Esophagus muscularis mucosa (tissue), 4 donors: Measurements from ENCODE around the gene C16orf74. TPM values are rescaled to one million over a fixed set of nuclear protein-coding genes. Genes with fewer than 3 reads are reported as not detected.

Experiments
- DNase-seq: peaks from one replicate; pipeline ENCODE4 v3.0.0-alpha.2; 2017; ENCODE audit errors: extremely low spot score
- H3K27ac ChIP-seq, 4 donors: fragments of 200-600 bp; sonication (generic); replicated peaks in 1 of 4; 1 replicate in 3 of 4; 2 replicates in 1 of 4; pipeline ENCODE4 v1.5.1; 2016 to 2019; ENCODE audit warnings: mild to moderate bottlenecking in 1 of 4
- H3K27me3 ChIP-seq, 4 donors: fragments of 200-600 bp; sonication (generic); one replicate each; pipeline versions ENCODE4 v1.5.1 to v1.6.0; 2016 to 2019
- H3K36me3 ChIP-seq, 4 donors: fragments of 200-600 bp; sonication (generic); one replicate each; pipeline ENCODE4 v1.5.1; 2016 to 2019
- H3K4me1 ChIP-seq, 4 donors: fragments of 200-600 bp; sonication (generic); one replicate each; pipeline ENCODE4 v1.5.1; 2016 to 2019
- H3K4me3 ChIP-seq, 4 donors: fragments of 200-600 bp; sonication (generic); 1 replicate in 2 of 4; 2 replicates in 2 of 4; pipeline ENCODE4 v1.5.1; 2016 to 2019; ENCODE audit warnings: mild to moderate bottlenecking in 4 of 4, moderate library complexity in 1 of 4
- H3K9me3 ChIP-seq, 4 donors: fragments of 200-600 bp; sonication (generic); 1 replicate in 3 of 4; 2 replicates in 1 of 4; pipeline ENCODE4 v1.5.1; 2016 to 2019
- CTCF ChIP-seq, 3 experiments: fragments of 200-600 bp in 2 of 3; fragments of 450-650 bp in 1 of 3; sonication (generic) in 2 of 3; IDR thresholded peaks; one replicate each; pipeline ENCODE4 v1.5.1; 2017 to 2019; ENCODE audit warnings: antibody characterized with exemption in 3 of 3, mild to moderate bottlenecking in 2 of 3, moderate library complexity in 1 of 3
- EP300 ChIP-seq: sonication (generic); formaldehyde crosslinking; IDR thresholded peaks from one replicate; pipeline ENCODE4 v1.6.1; 2017; ENCODE audit warnings: antibody characterized with exemption
- POLR2A ChIP-seq: fragments of 450-650 bp; IDR thresholded peaks from one replicate; pipeline ENCODE4 v1.6.1; 2017; ENCODE audit warnings: antibody characterized with exemption, moderate library complexity, mild to moderate bottlenecking, low read depth
- POLR2AphosphoS5 ChIP-seq, 2 donors: sonication (generic); formaldehyde crosslinking; IDR thresholded peaks; one replicate each; pipeline ENCODE4 v1.6.1; 2017; ENCODE audit warnings: antibody characterized with exemption in 2 of 2
- WGBS: methylation state at CpG from one replicate; pipeline ENCODE4 v1.1.5; 2018; 5-methylcytosine and 5-hydroxymethylcytosine counted together
- intact Hi-C: fragments of 100-400 bp; cut with DNase I; formaldehyde crosslinking; loops from one replicate; pipeline ENCODE4 v1.15.1; 2023
- total RNA-seq, 4 donors: library from RNA; depleted of rRNA; stranded (reverse); fragments of >200 nt; gene quantifications; one replicate each; pipeline versions ENCODE4 v1.1.0 to v1.2.1, GENCODE V29; 2016

Gene C16orf74
- total RNA-seq, 4 donors from 2014 or later, result 0.83 to 2.4 (median 0.83) TPM; not detected in 1

GRCh38 chr16:85746460-85747215 lies 4.3 kb downstream of the C16orf74 start:
- Histone ChIP-seq H3K27me3 (no peaks in the 10 kb centered on the region), H3K27ac (no peak overlapping the region), H3K9me3 (no peaks in the 10 kb centered on the region), H3K4me3 (no peak overlapping the region), H3K36me3 (no peaks in the 10 kb centered on the region), H3K4me1 (peaks cover 19 to 22% (median 21%) of the 10 kb centered on the region in 4 donors)
- DNase-seq, result no peak
- WGBS, result 86% methylated on average over 13 of the region's 13 CpGs
- intact Hi-C loops, result no loop called here
- TF ChIP-seq EP300 (no peak), POLR2AphosphoS5 (IDR thresholded peaks at IDR 0.05) (no peak), POLR2A (no peak), CTCF (IDR thresholded peaks at IDR 0.05) (no peak)

DNA sequence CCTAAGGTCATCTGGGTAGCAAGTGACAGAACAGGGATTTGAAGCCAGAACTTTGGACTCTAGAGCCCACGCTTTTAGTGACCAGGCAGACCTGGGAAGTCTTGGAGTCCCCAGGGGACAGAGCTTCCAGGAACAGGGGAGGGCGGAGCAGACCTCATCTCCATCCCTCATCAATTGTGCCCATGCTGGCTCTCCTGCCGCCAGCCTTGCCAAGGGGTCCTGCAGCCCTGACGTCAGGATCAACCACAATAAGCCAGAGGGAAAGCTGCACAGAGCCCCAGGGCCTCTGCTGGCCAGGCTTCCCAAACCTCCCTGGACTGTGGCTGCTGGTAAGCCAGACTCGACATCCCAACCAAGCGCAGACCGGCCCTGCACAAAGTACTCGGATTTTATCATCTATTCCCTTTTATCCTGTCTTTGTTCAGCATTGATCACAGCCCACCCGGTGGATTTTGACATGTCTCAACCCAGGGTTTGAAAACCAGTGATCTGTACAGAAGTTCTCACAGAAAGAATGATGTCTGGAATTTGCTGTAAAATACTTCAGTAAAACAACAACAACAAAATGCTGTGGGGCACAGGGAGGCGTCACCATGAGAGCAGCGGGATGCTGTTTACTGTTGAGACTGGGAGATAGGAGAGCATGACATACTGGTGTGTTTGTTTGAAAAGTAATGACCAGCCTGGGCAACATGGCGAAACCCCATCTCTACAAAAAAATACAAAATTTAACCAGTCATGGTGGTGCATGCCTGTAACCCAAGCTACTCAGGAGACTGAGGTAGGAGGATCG lies 11.8 kb downstream of the C16orf74 start:
- no peak for TF ChIP-seq POLR2AphosphoS5 (IDR thresholded peaks at IDR 0.05)
- no peak for TF ChIP-seq CTCF (IDR thresholded peaks at IDR 0.05)
- intact Hi-C loops, result no loop called here
- 85% methylated on average over 9 of the region's 13 CpGs for WGBS
- Histone ChIP-seq H3K36me3 (no peaks in the 10 kb centered on the region), H3K9me3 (no peaks in the 10 kb centered on the region), H3K4me3 (no peak overlapping the region), H3K4me1 (no peaks in the 10 kb centered on the region), H3K27me3 (no peaks in the 10 kb centered on the region), H3K27ac (no peak overlapping the region)
- no peak for DNase-seq

DNA sequence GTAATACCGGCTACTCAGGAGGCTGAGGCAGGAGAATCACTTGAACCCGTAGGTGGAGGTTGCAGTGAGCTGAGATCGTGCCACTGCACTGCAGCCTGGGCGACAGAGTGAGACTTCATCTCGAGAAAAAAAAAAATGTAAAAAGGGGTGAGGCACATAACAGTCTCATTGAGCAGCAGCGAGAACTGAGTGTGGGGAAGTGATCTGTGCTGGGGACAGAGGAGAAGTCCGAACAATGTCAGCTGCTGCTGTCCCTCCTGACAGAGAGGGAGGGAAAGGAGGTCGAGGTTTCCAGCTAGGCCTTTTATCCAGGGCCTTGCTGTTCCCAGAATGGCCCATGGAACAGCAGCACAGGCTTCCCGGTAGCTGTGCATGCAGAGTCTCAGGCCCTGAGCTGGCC lies 14.0 kb downstream of the C16orf74 start:
- no peak for DNase-seq
- TF ChIP-seq EP300 (no peak), POLR2A (no peak), CTCF (IDR thresholded peaks at IDR 0.05) (no peak), POLR2AphosphoS5 (IDR thresholded peaks at IDR 0.05) (no peak)
- no peak overlapping the region for H3K4me3 ChIP-seq
- no peaks in the 10 kb centered on the region for H3K9me3 ChIP-seq
- no peaks in the 10 kb centered on the region for H3K27me3 ChIP-seq
- no peaks in the 10 kb centered on the region for H3K36me3 ChIP-seq
- H3K27ac ChIP-seq, result no peak overlapping the region
- WGBS, result 84% methylated on average over 8 of the region's 9 CpGs
- H3K4me1 ChIP-seq, result no peaks in the 10 kb centered on the region
- intact Hi-C loops, result no loop called here

- WGBS, result 72% methylated on average over 6 of the region's 6 CpGs
- TF ChIP-seq POLR2AphosphoS5 (IDR thresholded peaks at IDR 0.05) (no peak), CTCF (IDR thresholded peaks at IDR 0.05) (no peak), EP300 (no peak), POLR2A (no peak)
- Histone ChIP-seq H3K36me3 (no peaks in the 10 kb centered on the region), H3K4me1 (no peaks in the 10 kb centered on the region), H3K27ac (no peak overlapping the region), H3K27me3 (no peaks in the 10 kb centered on the region), H3K9me3 (no peaks in the 10 kb centered on the region), H3K4me3 (no peak overlapping the region)
- DNase-seq, result no peak
- intact Hi-C loops, result no loop called here
Observed at GRCh38 chr16:85735946-85736345, 14.9 kb downstream of the C16orf74 start.
